IPS DF 6.9 (cell line): Measurements from ENCODE around the gene SMIM21.

Experiments used
- DNase-seq: peaks from one replicate; pipeline ENCODE4 v3.0.0-alpha.2; 2013; ENCODE audit warnings: low read depth, low spot score
- H3K27ac ChIP-seq: one replicate; pipeline ENCODE4 v1.5.1; 2013; ENCODE audit warnings: low read length, control low read depth
- H3K27me3 ChIP-seq: 2 replicates; pipeline ENCODE4 v1.6.1; 2013; ENCODE audit warnings: mild to moderate bottlenecking, low read length; ENCODE audit not compliant: control insufficient read depth, insufficient read depth
- H3K36me3 ChIP-seq: 2 replicates; pipeline ENCODE4 v1.6.1; 2013; ENCODE audit warnings: low read length; ENCODE audit not compliant: control insufficient read depth, insufficient read depth
- H3K4me1 ChIP-seq: 2 replicates; pipeline ENCODE4 v1.6.1; 2013; ENCODE audit warnings: low read length; ENCODE audit not compliant: control insufficient read depth, insufficient read depth
- H3K4me3 ChIP-seq: 2 replicates; pipeline ENCODE4 v1.5.1; 2013; ENCODE audit warnings: mild to moderate bottlenecking, low read length
- H3K9me3 ChIP-seq: 2 replicates; pipeline ENCODE4 v1.6.1; 2013; ENCODE audit warnings: low read length, inconsistent platforms; ENCODE audit not compliant: control insufficient read depth, insufficient read depth
- WGBS: extraction: QIAGEN DNeasy Blood & Tissue Kit; methylation state at CpG from one replicate; pipeline ENCODE4 v1.1.7; 2013; ENCODE audit warnings: mixed read lengths, missing lambda C conversion rate; ENCODE audit not compliant: insufficient read length, insufficient coverage; 5-methylcytosine and 5-hydroxymethylcytosine counted together

The SMIM21 gene

DNA sequence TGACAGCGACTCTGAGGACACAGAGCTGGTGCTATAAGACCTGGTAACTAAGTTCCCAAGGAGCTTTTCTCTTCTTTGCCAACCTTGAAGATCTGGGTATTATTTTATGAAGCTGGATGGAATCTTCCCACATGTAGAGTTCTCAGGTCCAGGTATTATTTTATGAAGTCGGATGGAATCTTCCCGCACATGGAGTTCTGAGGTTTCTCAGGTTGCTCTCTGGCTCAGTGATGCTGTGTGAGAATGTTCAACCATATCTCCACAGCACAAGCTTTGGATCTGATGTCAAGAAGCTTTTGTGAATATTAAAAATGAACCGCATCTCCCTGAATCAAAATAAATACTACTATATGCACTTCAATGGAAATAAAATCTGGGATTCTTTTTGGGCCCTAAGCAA is at the start of gene SMIM21:
SMIM21 (minus strand) TSS at position 101 of the 400 bp plus-strand sequence. CDS start 140 bp downstream, outside the sequence.
- H3K4me3 ChIP-seq: no peak within 1 kb of the TSS
- no peaks in the 10 kb centered on the region for H3K4me1 ChIP-seq
- no peak for DNase-seq
- no CpG with 5 or more reads among the region's 4 CpGs for WGBS
- no peaks in the 10 kb centered on the region for H3K9me3 ChIP-seq
- H3K27me3 ChIP-seq: no peaks in the 10 kb centered on the region
- H3K27ac ChIP-seq: no peak within 1 kb of the TSS
- no peaks in the 10 kb centered on the region for H3K36me3 ChIP-seq

DNA sequence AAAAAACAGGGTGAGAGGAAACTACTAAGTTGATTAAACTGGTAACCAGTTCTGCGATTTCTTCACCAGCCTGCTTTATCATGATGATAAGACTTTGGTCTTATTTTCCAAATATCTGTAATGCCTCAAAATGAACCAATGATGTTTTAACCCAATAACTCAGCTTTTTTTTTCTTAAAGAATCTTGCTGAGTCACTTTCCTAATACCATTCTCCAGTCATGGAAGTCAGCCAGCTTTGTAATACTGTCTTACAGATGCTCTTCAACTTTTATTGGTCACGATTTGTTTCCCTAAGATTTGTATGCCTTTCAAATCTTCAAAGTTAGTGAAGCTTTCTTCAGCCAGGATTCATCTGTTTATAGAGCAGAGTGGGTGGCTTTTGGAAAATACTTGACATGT is 47.7 kb upstream of the SMIM21 start:
- no CpG with 5 or more reads among the region's 2 CpGs for WGBS

DNA sequence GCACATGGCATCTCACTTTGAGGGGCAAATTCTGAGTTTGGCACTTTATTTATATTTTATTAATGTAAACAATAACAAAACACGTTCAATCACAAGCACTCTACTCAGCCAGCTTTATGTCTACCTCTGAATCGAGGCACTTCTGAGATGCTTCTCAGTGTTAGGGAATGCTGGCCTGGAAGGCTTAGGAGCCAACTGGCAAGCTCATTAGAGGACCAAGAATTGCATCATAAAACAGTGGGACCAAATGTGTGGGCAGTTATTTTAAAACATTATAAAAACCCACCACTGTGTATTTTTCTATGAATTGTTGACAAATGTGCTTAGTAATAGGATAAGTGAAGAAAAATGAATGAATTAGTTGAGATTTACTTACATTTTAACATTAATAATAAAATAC is 46.8 kb upstream of the SMIM21 start:
- DNase-seq: no peak
- Histone ChIP-seq H3K4me3 (no peak overlapping the region), H3K27me3 (no peaks in the 10 kb centered on the region), H3K36me3 (no peaks in the 10 kb centered on the region), H3K9me3 (no peaks in the 10 kb centered on the region), H3K27ac (no peak overlapping the region), H3K4me1 (no peaks in the 10 kb centered on the region; the same call in none of the 2 replicates)
- no CpG with 5 or more reads among the region's 2 CpGs for WGBS

More for the DNA sequence above, 47.7 kb upstream of the SMIM21 start:
- DNase-seq: no peak
- Histone ChIP-seq H3K4me1 (no peaks in the 10 kb centered on the region; the same call in none of the 2 replicates), H3K9me3 (no peaks in the 10 kb centered on the region), H3K36me3 (no peaks in the 10 kb centered on the region), H3K27me3 (no peaks in the 10 kb centered on the region), H3K27ac (no peak overlapping the region), H3K4me3 (no peak overlapping the region)

DNA sequence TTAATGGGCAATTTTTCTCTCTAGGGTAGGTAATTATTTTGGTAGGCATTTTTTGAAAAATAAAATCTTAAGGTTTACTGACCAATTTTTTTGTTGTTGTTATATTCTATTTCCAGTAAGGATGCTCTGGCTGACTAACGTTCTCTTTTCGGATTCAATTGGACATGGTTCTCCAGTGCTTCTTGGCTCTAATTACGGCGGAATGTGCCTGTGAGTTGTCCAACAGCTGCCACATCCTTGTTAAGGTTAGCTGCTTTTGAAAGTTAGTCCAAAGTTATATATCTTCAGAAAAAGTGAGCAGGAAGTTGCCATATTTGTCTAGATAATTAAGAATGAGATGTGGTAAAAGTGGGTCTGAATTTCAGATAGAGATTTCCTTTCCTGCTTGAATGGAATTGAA is 45.8 kb upstream of the SMIM21 start:
- no CpG with 5 or more reads among the region's 4 CpGs for WGBS
- Histone ChIP-seq H3K27me3 (no peaks in the 10 kb centered on the region), H3K4me3 (no peak overlapping the region), H3K4me1 (no peaks in the 10 kb centered on the region; the same call in none of the 2 replicates), H3K27ac (no peak overlapping the region), H3K36me3 (no peaks in the 10 kb centered on the region), H3K9me3 (no peaks in the 10 kb centered on the region)
- no peak for DNase-seq

DNA sequence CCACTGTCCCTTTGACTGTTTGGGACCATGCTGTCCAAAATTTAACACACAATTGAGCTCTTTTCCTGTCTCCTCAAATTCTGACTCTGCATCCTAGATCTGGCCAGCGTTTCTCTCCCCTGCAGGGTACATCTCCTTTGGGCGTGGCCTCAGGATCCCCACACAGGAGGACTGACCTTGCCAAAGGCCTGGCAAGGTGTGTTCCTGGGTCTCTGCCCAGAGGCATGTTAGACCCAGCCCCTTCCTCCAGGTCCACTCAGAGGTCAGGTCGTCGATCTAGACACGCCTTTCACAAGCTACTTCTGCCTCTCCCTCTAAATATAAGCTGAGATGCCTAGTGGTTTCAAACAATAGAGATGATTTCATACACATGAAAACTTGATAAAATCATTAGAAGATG is 45.4 kb upstream of the SMIM21 start:
- Histone ChIP-seq H3K36me3 (no peaks in the 10 kb centered on the region), H3K4me3 (no peak overlapping the region), H3K27ac (no peak overlapping the region), H3K9me3 (no peaks in the 10 kb centered on the region), H3K4me1 (no peaks in the 10 kb centered on the region; the same call in none of the 2 replicates), H3K27me3 (no peaks in the 10 kb centered on the region)
- no CpG with 5 or more reads among the region's 5 CpGs for WGBS
- no peak for DNase-seq

DNA sequence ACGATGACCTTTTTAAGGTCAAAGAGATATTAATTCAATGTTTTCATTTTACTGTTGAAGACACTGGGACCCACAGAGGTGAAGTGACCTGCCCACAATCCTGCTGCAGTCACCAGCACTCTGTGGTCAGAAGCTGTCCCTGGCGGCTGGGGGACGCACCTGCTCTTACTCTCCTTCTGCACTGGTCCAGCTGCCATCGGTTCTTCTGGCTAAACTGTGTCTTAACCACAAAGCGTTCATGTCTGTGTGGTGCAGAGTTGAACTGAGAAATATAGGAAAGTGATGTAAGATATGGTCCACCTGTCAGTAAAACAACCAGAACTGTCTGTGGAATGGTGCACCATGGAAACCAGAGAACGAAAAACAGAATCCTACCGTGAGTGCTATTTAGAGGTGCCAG is 44.9 kb upstream of the SMIM21 start:
- H3K27me3 ChIP-seq: no peaks in the 10 kb centered on the region
- no peaks in the 10 kb centered on the region for H3K9me3 ChIP-seq
- H3K4me3 ChIP-seq: no peak overlapping the region
- H3K36me3 ChIP-seq: no peaks in the 10 kb centered on the region
- no CpG with 5 or more reads among the region's 7 CpGs for WGBS
- no peaks in the 10 kb centered on the region; the same call in none of the 2 replicates for H3K4me1 ChIP-seq
- DNase-seq: no peak
- H3K27ac ChIP-seq: no peak overlapping the region

DNA sequence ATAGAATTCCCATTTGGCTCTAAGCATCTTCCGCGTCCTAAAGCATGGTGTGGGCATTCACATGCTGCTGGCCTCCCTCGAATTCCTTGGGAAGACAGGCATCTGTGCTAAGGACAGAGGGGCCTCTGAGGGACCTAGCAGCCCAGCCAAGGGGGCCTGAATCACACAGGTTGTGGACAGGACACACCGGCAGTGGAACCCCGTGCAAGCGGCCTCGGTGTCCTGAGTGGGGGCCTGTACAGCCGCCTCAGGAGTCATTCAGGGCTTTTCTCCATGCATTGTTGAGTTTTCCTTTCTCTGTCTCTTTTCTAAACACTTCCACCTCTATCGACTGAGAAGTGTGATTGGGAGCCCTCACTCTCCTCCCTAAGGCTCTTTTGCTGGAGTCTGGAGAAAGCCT is 44.3 kb upstream of the SMIM21 start:
- Histone ChIP-seq H3K27ac (no peak overlapping the region), H3K4me1 (no peaks in the 10 kb centered on the region; the same call in none of the 2 replicates), H3K27me3 (no peaks in the 10 kb centered on the region), H3K4me3 (no peak overlapping the region), H3K9me3 (no peaks in the 10 kb centered on the region), H3K36me3 (no peaks in the 10 kb centered on the region)
- no CpG with 5 or more reads among the region's 9 CpGs for WGBS
- DNase-seq: no peak

DNA sequence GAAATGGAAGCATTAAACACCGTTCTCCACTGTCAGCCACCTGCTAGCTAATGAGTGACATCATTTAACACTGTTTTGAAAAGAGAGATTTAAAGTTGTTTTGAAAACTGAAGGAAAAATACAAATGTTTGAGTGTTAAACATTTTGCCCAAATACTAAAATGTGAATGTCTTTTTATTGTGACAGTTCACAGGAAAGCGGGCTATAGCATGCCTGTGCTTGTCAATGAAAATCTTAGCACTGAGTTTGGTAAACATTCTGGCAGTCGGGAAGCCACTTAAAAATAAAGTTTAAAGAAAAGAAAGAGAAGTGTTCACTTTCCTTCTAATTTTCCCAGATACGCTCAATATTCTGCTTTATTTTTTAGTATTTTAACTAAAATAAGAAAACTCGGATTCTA is 40.3 kb upstream of the SMIM21 start:
- no CpG with 5 or more reads among the region's 5 CpGs for WGBS
- no peak for DNase-seq
- Histone ChIP-seq H3K9me3 (no peaks in the 10 kb centered on the region), H3K36me3 (no peaks in the 10 kb centered on the region), H3K27ac (no peak overlapping the region), H3K4me1 (no peaks in the 10 kb centered on the region; the same call in 1 of the 2 replicates), H3K27me3 (no peaks in the 10 kb centered on the region), H3K4me3 (no peak overlapping the region)

DNA sequence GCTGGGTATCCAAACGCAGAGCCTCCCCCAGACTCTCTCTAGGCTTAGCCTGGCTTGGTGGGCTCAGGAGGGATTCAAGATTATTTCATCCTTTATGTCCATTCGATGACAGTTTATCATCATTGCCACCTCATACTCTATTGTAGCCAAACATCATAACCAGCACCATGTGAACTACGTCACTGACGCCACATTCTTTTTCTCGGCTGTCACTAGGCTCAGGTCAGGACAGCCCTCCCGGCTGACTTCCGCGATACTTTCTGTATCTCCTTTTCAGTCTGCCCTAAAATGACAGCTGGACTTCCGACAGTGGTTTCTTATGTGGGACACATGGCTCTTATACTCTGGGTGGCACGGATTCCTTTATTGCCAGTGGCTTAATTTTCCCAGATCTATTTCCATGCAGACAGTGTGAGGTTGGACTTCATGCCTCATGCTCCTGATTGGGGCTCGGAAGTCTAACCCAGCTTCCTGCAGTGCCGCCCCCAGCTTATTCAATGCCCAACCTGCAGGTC is 39.8 kb upstream of the SMIM21 start:
- Histone ChIP-seq H3K36me3 (no peaks in the 10 kb centered on the region), H3K27me3 (no peaks in the 10 kb centered on the region), H3K4me3 (no peak overlapping the region), H3K27ac (no peak overlapping the region), H3K4me1 (no peaks in the 10 kb centered on the region; the same call in 1 of the 2 replicates), H3K9me3 (no peaks in the 10 kb centered on the region)
- DNase-seq: no peak
- no CpG with 5 or more reads among the region's 12 CpGs for WGBS

DNA sequence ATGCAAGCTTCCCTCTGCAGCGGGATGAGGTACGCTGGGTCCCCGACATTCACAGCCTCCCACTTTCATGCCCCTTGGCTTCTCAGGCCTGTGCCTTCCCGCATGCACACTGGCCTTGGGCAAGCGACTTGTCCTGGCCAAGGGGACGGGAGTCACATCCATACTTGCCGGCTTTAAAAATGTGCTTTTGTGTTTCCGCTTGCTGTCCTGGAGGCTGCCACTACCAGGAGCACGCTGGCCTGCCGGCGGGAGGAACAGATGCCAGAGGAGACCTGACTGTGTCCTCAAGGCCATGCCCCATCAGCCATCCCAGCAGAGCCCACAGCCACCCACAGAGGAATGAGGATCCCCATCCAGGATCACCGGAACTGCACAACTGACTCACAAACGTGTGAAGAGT is 36.9 kb upstream of the SMIM21 start:
- Histone ChIP-seq H3K4me1 (no peaks in the 10 kb centered on the region), H3K27ac (no peak overlapping the region), H3K4me3 (no peak overlapping the region), H3K9me3 (no peaks in the 10 kb centered on the region), H3K27me3 (no peaks in the 10 kb centered on the region), H3K36me3 (no peaks in the 10 kb centered on the region)
- WGBS: no CpG with 5 or more reads among the region's 13 CpGs
- DNase-seq: no peak

DNA sequence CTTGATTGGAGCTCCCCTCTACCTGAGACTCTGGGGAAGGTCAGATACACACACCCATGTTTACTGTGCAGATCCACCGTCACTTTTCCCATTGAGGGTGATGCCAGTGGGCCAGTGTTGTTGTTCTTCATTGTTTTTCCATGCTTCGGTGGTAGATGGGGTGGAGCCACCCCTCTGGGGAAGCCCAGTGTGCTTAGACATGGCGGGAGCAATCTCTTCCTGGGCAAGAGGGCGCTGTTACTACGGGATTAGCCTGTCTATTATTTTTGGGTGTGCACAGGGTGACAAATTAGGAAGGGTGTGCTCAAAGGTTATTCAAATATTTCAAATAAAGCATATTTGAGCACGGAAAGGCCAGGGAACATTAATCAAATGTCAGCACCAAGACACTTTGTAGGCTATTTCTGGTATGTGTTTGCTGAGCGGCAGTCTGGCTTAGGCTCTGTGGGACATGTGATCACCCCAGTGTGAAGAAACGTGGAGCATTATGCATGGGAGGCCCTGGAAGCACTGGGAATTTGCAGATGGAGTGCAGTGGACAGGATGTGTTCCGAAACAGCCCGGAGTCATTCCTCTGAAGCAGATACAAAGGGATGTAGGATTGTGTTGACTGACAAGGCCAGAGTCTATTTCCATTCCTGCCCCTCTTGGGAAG is 34.8 kb upstream of the SMIM21 start:
- no CpG with 5 or more reads among the region's 10 CpGs for WGBS
- no peaks in the 10 kb centered on the region for H3K4me1 ChIP-seq
- no peak overlapping the region for H3K4me3 ChIP-seq
- H3K27ac ChIP-seq: no peak overlapping the region
- no peaks in the 10 kb centered on the region for H3K9me3 ChIP-seq
- H3K36me3 ChIP-seq: no peaks in the 10 kb centered on the region
- no peaks in the 10 kb centered on the region for H3K27me3 ChIP-seq
- no peak for DNase-seq
